AG04450 (cell line): ENCODE data around the gene PRSS27. TPM values are rescaled to one million over a fixed set of nuclear protein-coding genes. Genes with fewer than 3 reads are reported as not detected.

Source experiments
- CTCF ChIA-PET: fragments of 300-600, 350-600 bp; formaldehyde crosslinking; extraction: SDS; loops from one replicate; lab custom pipeline; 2022; ENCODE audit warnings: antibody characterized with exemption, inconsistent platforms; lab: Charles Lee
- POLR2A ChIA-PET: fragments of 350-600 bp; formaldehyde crosslinking; extraction: SDS; loops from one replicate; lab custom pipeline; 2021; ENCODE audit warnings: antibody characterized with exemption, inconsistent platforms; lab: Yijun Ruan, JAX
- DNase-seq: peaks from one replicate; pipeline ENCODE4 v3.0.0-alpha.2; 2011; ENCODE audit warnings: low read depth, low spot score
- H3K27ac ChIP-seq: one replicate; pipeline ENCODE4 v1.5.1; 2012; ENCODE audit warnings: low read depth, low read length, control low read depth
- H3K27me3 ChIP-seq: one replicate; pipeline ENCODE4 v1.6.0; 2012; ENCODE audit warnings: low read length; ENCODE audit not compliant: control insufficient read depth, insufficient read depth
- H3K4me3 ChIP-seq: 2 replicates; pipeline ENCODE4 v1.5.1; 2011; ENCODE audit warnings: mild to moderate bottlenecking, low read depth, low read length, control low read depth
- H3K9me3 ChIP-seq: 2 replicates; pipeline ENCODE4 v1.5.1; 2012; ENCODE audit warnings: low read length; ENCODE audit not compliant: control insufficient read depth, insufficient read depth
- polyA plus RNA-seq: library from polyadenylated mRNA; depleted of rRNA; stranded (reverse); fragments of >200 nt; gene quantifications from 2 replicates; pipeline ENCODE4 v1.2.3, GENCODE V29; 2011
- TF ChIP-seq, protein P1 (sequence below): IDR thresholded peaks from 2 replicates; pipeline ENCODE4 v1.5.1; 2011; ENCODE audit warnings: low read depth, low read length, control low read depth, inconsistent platforms

Gene PRSS27
- polyA plus RNA-seq, 1 experiment, result 0.32 TPM

DNA sequence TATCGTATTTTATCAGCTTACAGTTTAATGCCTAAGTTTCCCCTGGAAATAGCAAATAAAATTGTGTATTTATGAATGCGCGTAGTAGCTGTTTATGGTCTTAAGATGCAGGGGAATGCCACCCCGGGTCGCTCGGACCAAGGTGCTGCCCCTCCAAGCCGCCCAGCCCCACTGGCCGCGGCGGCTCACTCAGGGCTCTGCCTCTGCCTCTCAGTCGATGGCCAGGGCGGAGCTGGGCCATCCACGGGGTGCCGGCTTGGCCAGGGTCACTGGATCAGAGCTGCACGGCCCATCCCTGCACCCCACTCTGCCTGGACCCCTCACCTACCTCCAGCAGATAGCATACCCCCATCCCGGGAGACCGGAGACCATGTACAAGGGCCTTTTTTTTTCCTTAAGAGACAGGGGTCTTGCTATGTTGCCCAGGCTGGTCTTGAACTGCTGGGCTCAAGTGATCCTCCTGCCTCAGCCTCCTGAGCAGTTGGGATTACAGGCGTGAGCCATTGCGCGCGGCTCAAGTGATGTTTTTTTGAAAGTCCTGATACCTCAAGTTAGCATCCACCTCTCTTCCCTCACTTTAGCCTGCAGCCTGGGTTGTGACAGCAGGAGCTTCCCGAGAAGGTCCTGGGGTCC, 11.0 kb downstream of the PRSS27 start:
- DNase-seq, result no peak
- POLR2A ChIA-PET, result no interaction called here
- Histone ChIP-seq H3K27me3 (no peaks in the 10 kb centered on the region), H3K9me3 (no peaks in the 10 kb centered on the region; the same call in 1 of the 2 replicates), H3K27ac (no peak overlapping the region), H3K4me3 (no peak overlapping the region)
- CTCF ChIA-PET, result no interaction called here
- TF ChIP-seq, protein P1, sequence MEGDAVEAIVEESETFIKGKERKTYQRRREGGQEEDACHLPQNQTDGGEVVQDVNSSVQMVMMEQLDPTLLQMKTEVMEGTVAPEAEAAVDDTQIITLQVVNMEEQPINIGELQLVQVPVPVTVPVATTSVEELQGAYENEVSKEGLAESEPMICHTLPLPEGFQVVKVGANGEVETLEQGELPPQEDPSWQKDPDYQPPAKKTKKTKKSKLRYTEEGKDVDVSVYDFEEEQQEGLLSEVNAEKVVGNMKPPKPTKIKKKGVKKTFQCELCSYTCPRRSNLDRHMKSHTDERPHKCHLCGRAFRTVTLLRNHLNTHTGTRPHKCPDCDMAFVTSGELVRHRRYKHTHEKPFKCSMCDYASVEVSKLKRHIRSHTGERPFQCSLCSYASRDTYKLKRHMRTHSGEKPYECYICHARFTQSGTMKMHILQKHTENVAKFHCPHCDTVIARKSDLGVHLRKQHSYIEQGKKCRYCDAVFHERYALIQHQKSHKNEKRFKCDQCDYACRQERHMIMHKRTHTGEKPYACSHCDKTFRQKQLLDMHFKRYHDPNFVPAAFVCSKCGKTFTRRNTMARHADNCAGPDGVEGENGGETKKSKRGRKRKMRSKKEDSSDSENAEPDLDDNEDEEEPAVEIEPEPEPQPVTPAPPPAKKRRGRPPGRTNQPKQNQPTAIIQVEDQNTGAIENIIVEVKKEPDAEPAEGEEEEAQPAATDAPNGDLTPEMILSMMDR, result no peak

- TF ChIP-seq, protein P1, result no peak
- Histone ChIP-seq H3K9me3 (no peaks in the 10 kb centered on the region; the same call in 1 of the 2 replicates), H3K27me3 (no peaks in the 10 kb centered on the region), H3K4me3 (no peak overlapping the region), H3K27ac (no peak overlapping the region)
- ChIA-PET CTCF (no interaction called here), POLR2A (no interaction called here)
- no peak for DNase-seq
Observed at GRCh38 chr16:2708290-2708639, 11.8 kb downstream of the PRSS27 start.

DNA sequence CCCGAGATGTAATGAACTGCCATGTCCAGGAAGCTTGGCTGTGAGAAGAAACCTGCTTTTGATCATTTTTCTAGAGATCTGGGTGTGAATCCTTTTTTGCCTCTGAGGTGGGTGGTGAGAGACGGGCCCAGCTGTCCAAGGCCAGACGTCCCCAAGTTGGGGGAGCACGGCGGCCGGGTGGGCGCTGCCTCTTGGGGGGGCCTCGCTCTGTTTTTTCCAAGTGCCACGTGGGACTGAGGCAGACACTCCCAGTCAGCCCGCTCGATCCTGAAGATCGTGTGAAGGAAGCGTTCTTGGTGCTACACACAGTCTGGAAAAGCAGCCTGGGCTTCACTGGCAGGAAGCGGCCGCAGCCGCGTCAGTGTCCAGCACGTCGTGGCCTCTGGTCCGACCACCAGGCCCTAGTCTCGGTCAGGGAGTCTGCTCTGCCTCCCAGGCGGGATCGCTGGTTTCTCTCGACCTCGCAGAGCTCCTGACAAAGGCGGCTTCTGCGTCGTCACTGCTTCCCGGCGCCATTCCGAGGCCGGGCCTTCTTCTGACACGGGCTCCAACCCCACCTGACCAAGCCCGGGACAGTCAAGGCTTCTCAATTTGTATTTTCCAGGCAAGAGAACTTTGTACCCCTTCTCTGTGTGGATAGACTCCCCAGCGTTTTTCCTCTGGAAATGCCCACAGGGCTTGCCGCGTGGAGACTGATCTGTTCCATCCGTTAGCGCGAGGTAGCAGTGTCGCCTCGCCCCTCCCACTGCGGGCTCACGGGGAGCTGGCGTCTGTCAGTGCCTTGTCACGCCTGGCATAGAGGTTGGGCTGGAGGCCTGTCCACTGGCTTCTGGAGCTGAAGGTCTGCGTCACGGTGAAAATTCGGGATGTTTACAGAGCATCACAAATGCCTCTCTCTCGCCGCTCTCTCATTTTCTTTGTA, 12.4 kb downstream of the PRSS27 start:
- H3K27ac ChIP-seq, result no peak overlapping the region
- TF ChIP-seq, protein P1, result no peak
- H3K9me3 ChIP-seq, result no peaks in the 10 kb centered on the region; the same call in 1 of the 2 replicates
- DNase-seq, result no peak
- POLR2A ChIA-PET, result no interaction called here
- H3K4me3 ChIP-seq, result no peak overlapping the region
- no peaks in the 10 kb centered on the region for H3K27me3 ChIP-seq
- CTCF ChIA-PET, result no interaction called here

- no peak overlapping the region for H3K27ac ChIP-seq
- no peak for DNase-seq
- no peaks in the 10 kb centered on the region for H3K27me3 ChIP-seq
- ChIA-PET POLR2A (no interaction called here), CTCF (no interaction called here)
- TF ChIP-seq, protein P1, result no peak
- H3K9me3 ChIP-seq, result no peaks in the 10 kb centered on the region; the same call in 1 of the 2 replicates
- H3K4me3 ChIP-seq, result no peak overlapping the region
Observed at GRCh38 chr16:2706611-2707311, 13.3 kb downstream of the PRSS27 start.
